ENCODE results near the gene KIAA0825. TPM values are rescaled to one million over a fixed set of nuclear protein-coding genes. Genes with fewer than 3 reads are reported as not detected.

The KIAA0825 gene
- total RNA-seq, 1 experiment from 2014 or later, result 1.9 TPM

DNA sequence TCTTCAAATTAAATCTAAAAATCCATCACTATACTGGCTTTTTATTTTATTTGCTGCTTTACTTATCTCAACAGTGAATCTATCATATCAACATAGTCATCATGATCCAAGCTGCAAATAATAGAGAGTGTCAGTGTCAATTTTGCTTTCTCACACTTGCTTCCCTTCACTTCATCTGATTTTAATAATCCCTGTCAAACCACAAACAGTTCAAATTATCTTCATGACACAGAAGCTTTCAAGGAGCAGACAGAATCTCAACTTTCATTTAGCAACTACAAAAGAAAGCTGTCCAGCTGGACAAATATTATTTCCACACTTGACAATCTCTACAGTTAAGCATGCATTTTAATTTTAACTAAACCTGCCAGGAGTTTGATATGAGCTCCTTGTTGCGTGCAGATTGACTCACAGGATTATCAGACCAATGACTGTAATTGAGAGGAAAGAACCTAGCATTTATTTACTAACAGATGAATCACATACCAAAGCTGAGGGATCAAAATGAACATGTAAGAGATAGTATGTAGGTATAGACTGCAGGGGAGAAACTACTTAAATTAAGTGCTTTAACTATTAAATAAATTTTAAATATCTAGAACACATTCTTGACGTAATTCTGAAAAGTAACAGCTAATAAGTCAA lies 56.0 kb downstream of the KIAA0825 start:
- no peak for DNase-seq
- H3K27me3 ChIP-seq (ENCODE audit: insufficient read depth, low read depth), result no peaks in the 10 kb centered on the region
- no peak for TF ChIP-seq EZH2 (IDR thresholded peaks at IDR 0.05; ENCODE audit: low read depth)
- TF ChIP-seq, protein P1, sequence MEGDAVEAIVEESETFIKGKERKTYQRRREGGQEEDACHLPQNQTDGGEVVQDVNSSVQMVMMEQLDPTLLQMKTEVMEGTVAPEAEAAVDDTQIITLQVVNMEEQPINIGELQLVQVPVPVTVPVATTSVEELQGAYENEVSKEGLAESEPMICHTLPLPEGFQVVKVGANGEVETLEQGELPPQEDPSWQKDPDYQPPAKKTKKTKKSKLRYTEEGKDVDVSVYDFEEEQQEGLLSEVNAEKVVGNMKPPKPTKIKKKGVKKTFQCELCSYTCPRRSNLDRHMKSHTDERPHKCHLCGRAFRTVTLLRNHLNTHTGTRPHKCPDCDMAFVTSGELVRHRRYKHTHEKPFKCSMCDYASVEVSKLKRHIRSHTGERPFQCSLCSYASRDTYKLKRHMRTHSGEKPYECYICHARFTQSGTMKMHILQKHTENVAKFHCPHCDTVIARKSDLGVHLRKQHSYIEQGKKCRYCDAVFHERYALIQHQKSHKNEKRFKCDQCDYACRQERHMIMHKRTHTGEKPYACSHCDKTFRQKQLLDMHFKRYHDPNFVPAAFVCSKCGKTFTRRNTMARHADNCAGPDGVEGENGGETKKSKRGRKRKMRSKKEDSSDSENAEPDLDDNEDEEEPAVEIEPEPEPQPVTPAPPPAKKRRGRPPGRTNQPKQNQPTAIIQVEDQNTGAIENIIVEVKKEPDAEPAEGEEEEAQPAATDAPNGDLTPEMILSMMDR (conservative IDR thresholded peaks at IDR 0.05), result no peak
- H3K79me2 ChIP-seq (ENCODE audit: low read depth), result no peaks in the 10 kb centered on the region
- H3K36me3 ChIP-seq (ENCODE audit: low read depth), result no peaks in the 10 kb centered on the region
- CTCF ChIA-PET, result no interaction called here
- H4K20me1 ChIP-seq (ENCODE audit: insufficient read depth), result no peaks in the 10 kb centered on the region
- no peak overlapping the region for H3K27ac ChIP-seq
- no peak overlapping the region for H2AFZ ChIP-seq
- H3K9me2 ChIP-seq (ENCODE audit: insufficient read depth), result no peaks in the 10 kb centered on the region
- no TSS peak for BruUV-seq (replicated peaks)
- intact Hi-C loops (cut with micrococcal nuclease; ENCODE audit: unreplicated experiment), result no loop called here
- H3F3A ChIP-seq (ENCODE audit: insufficient read depth, low read depth), result no peaks in the 10 kb centered on the region
- POLR2A ChIA-PET (ENCODE audit: unreplicated experiment), result no interaction called here
- no peak overlapping the region for H3K4me3 ChIP-seq
- no peaks in the 10 kb centered on the region for H3K4me1 ChIP-seq (replicated peaks; ENCODE audit: insufficient read depth)
- peaks cover 4% of the 10 kb centered on the region; the same call in 1 of the 2 replicates for H3K9me3 ChIP-seq (ENCODE audit: insufficient read depth, low read depth)
- H3K4me2 ChIP-seq, result no peak overlapping the region

DNA sequence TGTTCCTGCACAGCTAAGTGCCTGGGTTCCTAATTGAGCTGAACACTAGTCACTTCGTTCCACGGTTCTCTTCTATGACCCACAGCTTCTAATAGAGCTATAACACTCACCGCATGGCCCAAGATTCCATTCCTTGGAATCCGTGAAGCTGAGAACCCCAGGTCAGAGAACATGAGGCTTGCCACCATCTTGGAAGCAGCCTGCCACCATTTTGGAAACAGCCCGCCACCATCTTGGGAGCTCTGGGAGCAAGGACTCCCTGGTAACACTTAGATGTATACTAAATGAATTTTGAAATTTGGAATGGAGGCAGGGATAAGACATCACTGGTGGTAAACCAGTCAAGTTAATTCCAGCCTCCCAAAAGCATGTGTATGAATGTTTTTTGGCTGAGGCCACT lies 60.4 kb downstream of the KIAA0825 start:
- Histone ChIP-seq H3K27me3 (ENCODE audit: insufficient read depth, low read depth) (no peaks in the 10 kb centered on the region), H4K20me1 (ENCODE audit: insufficient read depth) (no peaks in the 10 kb centered on the region), H3K79me2 (ENCODE audit: low read depth) (no peaks in the 10 kb centered on the region), H3K36me3 (ENCODE audit: low read depth) (no peaks in the 10 kb centered on the region), H3K4me2 (no peak overlapping the region), H3K27ac (no peak overlapping the region), H3K9me3 (ENCODE audit: insufficient read depth, low read depth) (peaks cover 4% of the 10 kb centered on the region; the same call in 1 of the 2 replicates), H3K9me2 (ENCODE audit: insufficient read depth) (no peaks in the 10 kb centered on the region), H2AFZ (no peak overlapping the region), H3K4me3 (no peak overlapping the region), H3F3A (ENCODE audit: insufficient read depth, low read depth) (no peaks in the 10 kb centered on the region), H3K4me1 (replicated peaks; ENCODE audit: insufficient read depth) (no peaks in the 10 kb centered on the region)
- CTCF ChIA-PET, result no interaction called here
- DNase-seq, result no peak
- no peak for TF ChIP-seq EZH2 (IDR thresholded peaks at IDR 0.05; ENCODE audit: low read depth)
- POLR2A ChIA-PET (ENCODE audit: unreplicated experiment), result no interaction called here
- BruUV-seq (replicated peaks), result no TSS peak
- intact Hi-C loops (cut with micrococcal nuclease; ENCODE audit: unreplicated experiment), result no loop called here

DNA sequence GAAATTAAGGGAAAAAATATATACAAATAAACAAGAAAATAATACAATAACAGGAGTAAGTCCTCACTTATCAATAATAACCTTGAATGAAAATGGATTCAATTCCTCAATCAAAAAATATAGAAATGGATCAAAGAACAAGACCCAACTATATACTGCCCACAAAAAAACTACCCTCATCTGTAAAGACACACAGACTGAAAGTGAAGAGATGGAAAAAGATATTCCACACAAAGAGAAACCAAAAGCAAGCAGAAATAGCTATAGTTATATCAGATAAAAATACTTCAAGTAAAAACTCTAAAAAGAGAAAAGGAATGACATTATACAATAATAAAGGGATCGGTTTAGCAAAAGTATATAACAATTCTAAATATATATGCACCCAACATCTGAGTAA lies 66.5 kb downstream of the KIAA0825 start:
- TF ChIP-seq EZH2 (IDR thresholded peaks at IDR 0.05; ENCODE audit: low read depth), result no peak
- TF ChIP-seq, protein P1 (conservative IDR thresholded peaks at IDR 0.05), result no peak
- POLR2A ChIA-PET (ENCODE audit: unreplicated experiment), result no interaction called here
- H3K4me2 ChIP-seq, result no peak overlapping the region

More for the DNA sequence above, 66.5 kb downstream of the KIAA0825 start:
- no peak overlapping the region for H3K4me3 ChIP-seq
- peaks cover 4% of the 10 kb centered on the region; the same call in 1 of the 2 replicates for H3K9me3 ChIP-seq (ENCODE audit: insufficient read depth, low read depth)
- H3K4me1 ChIP-seq (replicated peaks; ENCODE audit: insufficient read depth), result no peaks in the 10 kb centered on the region
- no peaks in the 10 kb centered on the region for H3K27me3 ChIP-seq (ENCODE audit: insufficient read depth, low read depth)
- no peak overlapping the region for H3K27ac ChIP-seq
- intact Hi-C loops (cut with micrococcal nuclease; ENCODE audit: unreplicated experiment), result no loop called here
- CTCF ChIA-PET, result no interaction called here
- no peaks in the 10 kb centered on the region for H3F3A ChIP-seq (ENCODE audit: insufficient read depth, low read depth)
- no peaks in the 10 kb centered on the region for H3K36me3 ChIP-seq (ENCODE audit: low read depth)
- BruUV-seq (replicated peaks), result no TSS peak
- no peak for DNase-seq
- H3K9me2 ChIP-seq (ENCODE audit: insufficient read depth), result no peaks in the 10 kb centered on the region
- H4K20me1 ChIP-seq (ENCODE audit: insufficient read depth), result no peaks in the 10 kb centered on the region
- H2AFZ ChIP-seq, result no peak overlapping the region
- H3K79me2 ChIP-seq (ENCODE audit: low read depth), result no peaks in the 10 kb centered on the region
